ENCODE measurements around the gene ALDH9A1. TPM values are rescaled to one million over a fixed set of nuclear protein-coding genes. Genes with fewer than 3 reads are reported as not detected.

ALDH9A1 gene
- total RNA-seq, 4 donors from 2014 or later: 74.4 to 123 (median 98.4) TPM

- TF ChIP-seq POLR2A (IDR thresholded peaks at IDR 0.05) (no peak), CTCF (IDR thresholded peaks at IDR 0.05) (no peak)
- intact Hi-C loops (cut with DNase I; ENCODE audit: low total_unique reads): no loop called here
- 75 to 80% methylated on average over 1 of the region's 1 CpG for WGBS, 2 donors
- DNase-seq (ENCODE audit: low spot score in 2 of 2): no peak
- no peak overlapping the region for H3K4me3 ChIP-seq (ENCODE audit: low read depth, poor library complexity, severe bottlenecking)
These were observed 82.2 kb downstream of the ALDH9A1 start for GRCh38 chr1:165616054-165616612.

Other genes with a start within 250 kb of the ALDH9A1 start
- not detected for gene LRRC52, start 154.6 kb downstream of the ALDH9A1 start, total RNA-seq
- 100 to 1,000 TPM in 2 of 4 donors, 10 to 100 TPM in 2; 65.8 to 154 (median 97.6) TPM for gene MGST3, start 67.3 kb downstream of the ALDH9A1 start, total RNA-seq
- 10 to 100 TPM; 34.4 to 48.6 (median 42.7) TPM for gene TMCO1, start 70.3 kb upstream of the ALDH9A1 start, total RNA-seq
- gene UCK2, start 129.1 kb upstream of the ALDH9A1 start, total RNA-seq: 10 to 100 TPM; 40.3 to 47.8 (median 42.2) TPM